SH-SY5Y (cell line): Measurements from ENCODE around the gene ATP8A2.

Experiments
- GATA2 ChIP-seq: IDR thresholded peaks from 2 replicates; pipeline ENCODE4 v1.6.1; 2011; ENCODE audit warnings: mild to moderate bottlenecking, low read depth, low read length
- GATA3 ChIP-seq: IDR thresholded peaks from 2 replicates; pipeline ENCODE4 v1.6.1; 2011; ENCODE audit warnings: low read depth, mild to moderate bottlenecking, low read length, moderate library complexity

Gene ATP8A2

GRCh38 chr13:25525884-25526283 lies 154.1 kb downstream of the ATP8A2 start:
- no peak for TF ChIP-seq GATA3
- no peak for TF ChIP-seq GATA2

- TF ChIP-seq GATA2 (no peak), GATA3 (no peak)
These were observed 156.5 kb downstream of the ATP8A2 start for GRCh38 chr13:25528266-25528665.

GRCh38 chr13:25529425-25529824 lies 157.7 kb downstream of the ATP8A2 start:
- TF ChIP-seq GATA3 (no peak), GATA2 (no peak)

- TF ChIP-seq GATA3, result no peak
- no peak for TF ChIP-seq GATA2
These were observed 166.5 kb downstream of the ATP8A2 start for GRCh38 chr13:25538276-25538675.

- TF ChIP-seq GATA3, result no peak
- no peak for TF ChIP-seq GATA2
These were observed 169.8 kb downstream of the ATP8A2 start for GRCh38 chr13:25541434-25542123.

- TF ChIP-seq GATA3, result no peak
- no peak for TF ChIP-seq GATA2
These were observed 190.0 kb downstream of the ATP8A2 start for GRCh38 chr13:25561812-25562211.

- TF ChIP-seq GATA3 (no peak), GATA2 (no peak)
These were observed 198.4 kb downstream of the ATP8A2 start for GRCh38 chr13:25570185-25570584.

GRCh38 chr13:25571237-25571636 lies 199.5 kb downstream of the ATP8A2 start:
- no peak for TF ChIP-seq GATA2
- no peak for TF ChIP-seq GATA3

- TF ChIP-seq GATA3 (no peak), GATA2 (no peak)
These were observed 202.9 kb downstream of the ATP8A2 start for GRCh38 chr13:25574437-25575411.

GRCh38 chr13:25575562-25575961 lies 203.8 kb downstream of the ATP8A2 start:
- TF ChIP-seq GATA2 (no peak), GATA3 (no peak)

GRCh38 chr13:25578526-25578925 lies 206.8 kb downstream of the ATP8A2 start:
- TF ChIP-seq GATA3 (no peak), GATA2 (no peak)

GRCh38 chr13:25579221-25579620 lies 207.4 kb downstream of the ATP8A2 start:
- no peak for TF ChIP-seq GATA2
- TF ChIP-seq GATA3, result no peak

GRCh38 chr13:25581351-25581750 lies 209.6 kb downstream of the ATP8A2 start:
- TF ChIP-seq GATA3 (no peak), GATA2 (no peak)

- TF ChIP-seq GATA3 (no peak), GATA2 (no peak)
These were observed 212.3 kb downstream of the ATP8A2 start for GRCh38 chr13:25584087-25584486.

- TF ChIP-seq GATA2 (no peak), GATA3 (no peak)
These were observed 213.2 kb downstream of the ATP8A2 start for GRCh38 chr13:25585000-25585399.
